GM13976 (cell line): ENCODE measurements around the gene KDM4B.

Experiments
- DNase-seq: peaks from one replicate; pipeline ENCODE4 v3.0.0; 2012; ENCODE audit warnings: low spot score
- CTCF ChIP-seq: IDR thresholded peaks from 2 replicates; pipeline ENCODE4 v1.5.1; 2012; ENCODE audit warnings: borderline replicate concordance, mild to moderate bottlenecking; ENCODE audit not compliant: insufficient read depth; ENCODE audit errors: extremely low read depth, missing control alignments, control extremely low read depth
- in situ Hi-C: fragments of 300-500 bp; cut with MboI; formaldehyde crosslinking; loops from one replicate; pipeline ENCODE4 v1.12.0; 2022; ENCODE audit warnings: low sequenced_read_pairs, mixed read lengths, inconsistent platforms; ENCODE audit not compliant: unreplicated experiment

The KDM4B gene

GRCh38 chr19:5117421-5117820 is 148.5 kb downstream of the KDM4B start:
- no peak for DNase-seq
- in situ Hi-C loops, result no loop called here
- TF ChIP-seq CTCF, result no peak

- in situ Hi-C loops, result no loop called here
- no peak for DNase-seq
- TF ChIP-seq CTCF, result no peak
Observed at GRCh38 chr19:5118026-5118425, 149.1 kb downstream of the KDM4B start.

- no peak for TF ChIP-seq CTCF
- DNase-seq, result no peak
- in situ Hi-C loops, result no loop called here
Observed at GRCh38 chr19:5119297-5119998, 150.5 kb downstream of the KDM4B start.

GRCh38 chr19:5120321-5120720 is 151.4 kb downstream of the KDM4B start:
- no peak for DNase-seq

GRCh38 chr19:5120833-5121232 is 151.9 kb downstream of the KDM4B start:
- no peak for DNase-seq
- in situ Hi-C loops, result no loop called here
- TF ChIP-seq CTCF, result no peak

More at GRCh38 chr19:5120321-5120720, 151.4 kb downstream of the KDM4B start:
- in situ Hi-C loops, result no loop called here
- TF ChIP-seq CTCF, result no peak

DNA sequence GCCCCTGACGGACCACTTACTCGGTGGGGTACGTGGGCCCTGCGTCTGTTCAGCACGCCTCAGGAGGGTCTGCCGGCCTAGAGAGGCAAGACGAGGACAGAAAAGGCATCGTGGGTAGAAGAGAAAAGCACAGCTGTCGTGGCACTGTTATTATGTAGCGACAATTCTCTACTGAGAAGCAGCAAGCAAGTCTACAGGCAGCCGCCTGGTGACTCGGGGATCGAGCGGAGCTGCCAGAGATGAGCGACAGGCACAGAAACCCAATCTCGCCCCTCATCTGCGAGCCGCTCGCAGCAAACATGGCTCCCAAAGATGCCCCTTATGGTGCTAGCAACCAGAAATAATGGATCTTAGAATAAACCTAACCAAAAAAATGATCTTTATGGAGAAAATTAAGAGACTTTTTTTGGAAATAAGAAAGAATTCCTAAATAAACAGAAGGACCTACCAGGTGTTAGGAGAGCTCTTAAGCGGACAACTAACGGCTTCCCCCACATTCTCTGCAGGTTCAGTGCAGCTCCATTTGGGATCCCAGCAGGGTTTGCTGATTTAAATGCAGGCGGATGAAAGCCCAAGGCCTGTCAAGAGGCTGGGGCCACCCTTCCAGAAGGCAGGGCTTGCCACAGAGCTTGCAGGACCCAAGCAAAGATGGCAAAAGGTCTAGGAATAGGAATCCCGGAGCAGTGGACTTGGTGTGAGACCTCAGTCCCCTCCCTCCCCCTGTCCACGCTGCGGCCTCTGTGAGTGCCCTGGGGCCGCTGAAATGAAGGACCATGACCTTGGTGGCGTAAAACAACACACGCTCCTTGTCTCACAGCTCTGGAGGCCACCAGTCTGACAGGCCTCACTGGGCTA is 152.6 kb downstream of the KDM4B start:
- no peak for DNase-seq
- in situ Hi-C loops, result no loop called here
- TF ChIP-seq CTCF, result no peak
